HG03103 (cell line): ENCODE data around the gene MTMR1.

Source experiments
- ATAC-seq: cut with Tn5 transposase; IDR thresholded peaks from one replicate; pipeline ENCODE4 v1.9.1; 2021; ENCODE audit warnings: low read depth; ENCODE audit not compliant: unreplicated experiment

The MTMR1 gene

GRCh38 chrX:150696331-150696730 is 3.1 kb downstream of the MTMR1 start:
- ATAC-seq = no peak

GRCh38 chrX:150696866-150697265 is 3.7 kb downstream of the MTMR1 start:
- no peak for ATAC-seq

DNA sequence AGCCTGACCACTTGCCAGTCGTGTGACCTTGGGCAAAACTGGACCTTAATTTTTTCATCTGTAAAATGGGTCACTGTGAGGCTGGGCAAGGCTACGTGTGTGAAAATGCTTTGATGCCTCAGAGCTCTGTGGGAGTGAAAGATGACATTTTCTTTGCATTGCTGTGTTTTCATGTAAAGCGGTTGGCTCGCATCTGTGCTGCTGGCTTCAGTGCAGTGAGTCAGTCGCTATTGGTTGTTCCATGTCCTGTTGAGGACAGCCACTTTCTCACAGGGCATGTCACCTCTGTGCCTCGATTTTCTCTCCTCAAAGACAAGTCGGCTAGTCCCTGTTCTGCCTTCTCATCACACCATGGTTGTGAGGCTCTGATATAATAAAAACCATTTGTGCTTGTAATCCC is 4.4 kb downstream of the MTMR1 start:
- no peak for ATAC-seq

GRCh38 chrX:150698981-150699380 is 5.8 kb downstream of the MTMR1 start:
- no peak for ATAC-seq

DNA sequence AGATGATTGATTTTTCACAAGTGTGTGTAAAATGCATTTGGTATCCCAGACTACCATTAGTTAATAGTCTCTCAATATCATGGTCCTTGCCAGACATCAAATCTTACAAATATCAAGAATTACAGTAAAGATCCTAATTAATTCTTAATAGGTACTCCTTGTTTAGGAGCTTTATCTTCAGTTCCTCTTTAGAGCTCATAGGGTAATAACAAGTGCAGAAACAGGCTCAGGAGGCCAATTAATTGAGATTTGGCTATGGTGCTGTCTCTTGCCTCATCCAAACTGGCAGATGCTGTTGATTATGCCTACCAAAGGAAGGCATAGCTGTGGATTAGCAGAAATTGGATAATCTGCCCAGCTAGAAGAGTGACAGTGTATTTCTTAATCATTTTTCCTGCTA is 6.9 kb downstream of the MTMR1 start:
- no peak for ATAC-seq

DNA sequence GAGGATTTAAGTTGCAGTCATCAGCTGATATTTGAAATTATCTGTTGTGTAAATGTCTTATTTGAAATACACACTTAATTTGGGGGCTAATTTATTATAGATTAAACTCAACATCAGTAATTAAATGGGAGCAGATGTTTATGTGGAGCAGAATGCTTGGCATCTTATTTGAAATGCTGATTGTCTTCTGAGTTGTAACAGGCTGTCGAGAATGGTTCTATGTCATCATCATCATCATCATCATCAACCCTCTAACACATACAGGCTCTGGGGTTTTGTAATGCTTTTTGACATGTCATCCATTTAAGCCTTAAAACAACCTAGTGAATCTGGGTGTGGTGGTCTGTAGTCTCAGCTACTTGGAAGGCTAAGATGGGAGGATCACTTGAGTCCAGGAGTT is 8.2 kb downstream of the MTMR1 start:
- no peak for ATAC-seq

DNA sequence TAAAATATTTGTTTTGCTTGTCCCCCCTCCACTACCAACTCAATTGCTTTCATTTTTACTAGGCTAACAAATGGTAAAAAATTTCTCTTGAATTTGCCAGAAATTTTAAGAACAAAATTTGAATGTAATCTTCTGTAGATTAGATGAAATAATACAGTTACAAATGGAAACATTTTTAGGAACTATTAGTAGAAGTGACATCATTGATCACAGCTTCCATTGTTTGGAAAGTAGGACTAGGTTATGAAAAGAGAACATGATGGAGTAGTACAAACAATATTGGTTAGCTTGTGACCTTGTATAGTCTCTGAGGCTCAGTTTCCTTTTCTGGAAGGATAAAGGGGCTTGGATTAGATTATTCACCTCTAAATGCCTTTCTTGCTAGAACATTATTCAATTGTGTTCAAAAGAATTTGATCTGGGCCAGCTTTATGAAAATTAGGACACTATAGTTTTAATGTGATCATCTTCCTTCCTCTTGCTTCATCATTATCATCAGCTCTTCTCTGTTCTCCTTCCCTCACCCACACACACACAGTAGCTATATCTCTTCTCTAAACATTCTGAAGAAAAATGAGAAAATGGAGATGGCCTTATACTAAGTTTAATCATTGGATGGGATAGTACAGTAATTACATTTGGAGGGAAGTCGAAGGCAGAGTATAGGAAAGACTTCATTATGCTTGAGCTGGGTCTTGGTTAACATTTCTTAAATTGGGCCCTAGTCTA is 9.9 kb downstream of the MTMR1 start:
- ATAC-seq = no peak

GRCh38 chrX:150703695-150703974 is 10.4 kb downstream of the MTMR1 start:
- no peak for ATAC-seq

DNA sequence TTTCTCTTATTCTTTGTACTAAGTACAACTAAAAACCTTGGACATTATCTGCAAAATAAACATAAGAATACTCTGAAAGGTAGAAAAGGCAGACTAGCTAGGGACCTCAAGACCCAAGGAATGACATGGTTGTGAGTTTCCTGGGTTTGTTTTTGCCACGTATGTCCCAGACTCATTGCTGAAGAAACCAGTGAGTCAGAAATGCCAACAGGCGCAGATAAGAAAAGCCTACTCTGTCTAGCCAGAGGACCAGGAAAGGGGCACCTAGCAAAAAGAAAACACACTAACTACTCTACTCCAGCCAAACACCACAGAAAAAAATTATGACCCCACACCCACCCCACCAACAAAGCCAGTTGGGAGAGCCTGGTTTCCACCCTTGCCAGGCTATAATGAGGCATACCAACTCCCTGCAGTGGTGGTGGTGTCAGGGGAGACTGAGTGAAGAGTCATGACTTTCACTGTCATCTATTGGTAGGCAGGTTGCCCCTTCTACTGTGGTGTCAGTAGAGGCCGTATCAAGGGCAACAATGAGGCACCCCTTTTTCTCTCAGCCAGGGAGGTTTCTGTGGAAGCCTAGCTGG is 10.9 kb downstream of the MTMR1 start:
- ATAC-seq = no peak

DNA sequence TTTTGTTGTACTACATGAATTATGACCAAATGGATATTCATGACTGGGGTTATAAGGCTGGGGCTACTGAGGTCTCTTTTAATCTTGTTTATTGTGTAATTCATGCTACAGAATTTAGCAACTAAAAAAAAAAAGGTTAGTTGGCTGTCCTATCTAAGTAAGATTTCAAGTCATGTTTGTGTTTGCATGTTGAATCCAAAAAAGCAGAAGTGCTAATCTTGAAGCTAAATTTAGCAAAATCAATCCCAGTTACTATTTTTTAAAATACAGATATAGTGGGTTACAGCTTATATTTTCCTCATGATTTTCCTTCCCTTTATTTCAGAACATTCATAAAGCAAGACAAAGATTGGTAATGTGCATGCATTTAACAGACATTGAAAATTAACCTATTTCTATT is 19.4 kb downstream of the MTMR1 start:
- no peak for ATAC-seq

GRCh38 chrX:150715184-150715583 is 22.0 kb downstream of the MTMR1 start:
- no peak for ATAC-seq

DNA sequence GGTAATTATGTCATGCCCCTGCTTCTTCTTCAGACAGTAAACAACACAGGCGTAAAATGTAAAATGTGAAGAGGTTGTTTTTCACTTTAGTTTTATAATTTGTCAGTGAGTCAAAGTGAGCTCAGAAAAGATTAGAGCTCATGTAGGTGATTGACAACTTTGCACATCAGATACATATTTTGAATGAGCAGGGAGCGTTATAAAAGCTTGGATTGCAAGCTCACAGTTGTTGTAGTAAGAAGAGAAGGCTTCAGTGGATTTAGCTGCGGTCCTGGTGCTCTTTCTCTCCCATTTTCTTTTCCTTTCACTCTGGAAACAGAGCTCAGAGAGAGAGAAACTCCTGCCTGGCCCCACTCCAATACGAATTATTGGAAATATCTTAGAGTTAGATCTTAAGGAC is 26.4 kb downstream of the MTMR1 start:
- ATAC-seq = no peak

GRCh38 chrX:150729956-150730355 is 36.8 kb downstream of the MTMR1 start:
- ATAC-seq = no peak

- ATAC-seq = no peak
These were observed 37.5 kb downstream of the MTMR1 start for GRCh38 chrX:150730719-150731118.

DNA sequence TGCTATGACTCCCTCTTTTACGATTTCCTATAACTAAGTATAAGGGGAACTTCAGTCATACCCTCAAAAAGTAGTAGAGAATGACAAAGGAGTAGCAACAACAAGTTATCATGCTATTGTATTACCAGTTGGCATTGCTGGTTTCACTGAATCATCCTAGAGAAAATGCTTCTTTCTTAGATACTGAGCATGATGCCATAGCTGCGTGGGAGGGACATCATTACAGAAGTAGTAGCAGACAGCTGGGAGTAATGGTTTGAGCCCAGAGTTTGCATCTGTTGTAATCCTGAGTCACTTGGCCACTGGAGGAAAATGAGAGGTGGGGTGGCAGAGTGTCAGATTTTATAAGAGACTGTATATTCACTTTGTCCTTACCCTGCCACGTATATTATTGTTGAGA is 38.6 kb downstream of the MTMR1 start:
- ATAC-seq = no peak

- ATAC-seq = no peak
These were observed 43.3 kb downstream of the MTMR1 start for GRCh38 chrX:150736475-150736874.

DNA sequence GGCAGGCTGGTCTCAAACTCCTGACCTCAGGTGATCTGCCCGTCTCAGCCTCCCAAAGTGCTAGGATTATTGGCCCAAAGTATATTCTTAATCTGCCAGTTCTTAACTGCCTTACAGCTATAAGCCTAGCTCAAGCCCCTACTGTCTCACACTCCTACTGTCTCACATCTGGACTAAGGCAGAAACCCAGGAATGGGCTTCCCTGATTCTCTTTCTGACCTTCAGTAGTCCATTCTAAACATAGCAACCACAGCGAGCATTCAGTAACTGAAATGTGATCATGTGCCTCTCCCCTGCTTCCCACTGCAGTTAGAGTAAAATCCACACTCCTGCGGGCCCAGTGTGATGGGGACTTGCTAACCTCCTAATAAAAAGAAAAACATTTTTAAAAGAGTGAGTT is 58.9 kb downstream of the MTMR1 start:
- no peak for ATAC-seq

- no peak for ATAC-seq
These were observed 60.2 kb downstream of the MTMR1 start for GRCh38 chrX:150753357-150753756.

DNA sequence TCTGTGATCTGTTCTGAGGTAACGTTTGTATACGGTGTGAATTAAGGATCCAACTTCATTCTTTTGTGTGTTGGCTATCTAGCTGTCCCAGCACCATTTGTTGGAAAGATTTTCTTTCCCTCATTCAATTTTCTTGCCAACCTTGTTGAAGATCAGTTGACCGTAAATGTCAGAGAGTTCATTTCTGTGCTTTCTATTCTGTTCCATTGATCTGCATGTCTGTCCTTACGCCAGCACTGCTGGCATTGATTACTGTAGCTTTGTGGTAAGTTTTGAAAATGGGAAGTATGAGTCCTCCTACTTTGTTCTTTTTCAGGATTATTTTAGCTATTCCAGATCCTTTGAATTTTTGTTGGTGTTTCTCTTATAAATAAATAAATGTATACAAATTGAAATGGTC is 60.8 kb downstream of the MTMR1 start:
- ATAC-seq = no peak

GRCh38 chrX:150757371-150757770 is 64.2 kb downstream of the MTMR1 start:
- no peak for ATAC-seq

DNA sequence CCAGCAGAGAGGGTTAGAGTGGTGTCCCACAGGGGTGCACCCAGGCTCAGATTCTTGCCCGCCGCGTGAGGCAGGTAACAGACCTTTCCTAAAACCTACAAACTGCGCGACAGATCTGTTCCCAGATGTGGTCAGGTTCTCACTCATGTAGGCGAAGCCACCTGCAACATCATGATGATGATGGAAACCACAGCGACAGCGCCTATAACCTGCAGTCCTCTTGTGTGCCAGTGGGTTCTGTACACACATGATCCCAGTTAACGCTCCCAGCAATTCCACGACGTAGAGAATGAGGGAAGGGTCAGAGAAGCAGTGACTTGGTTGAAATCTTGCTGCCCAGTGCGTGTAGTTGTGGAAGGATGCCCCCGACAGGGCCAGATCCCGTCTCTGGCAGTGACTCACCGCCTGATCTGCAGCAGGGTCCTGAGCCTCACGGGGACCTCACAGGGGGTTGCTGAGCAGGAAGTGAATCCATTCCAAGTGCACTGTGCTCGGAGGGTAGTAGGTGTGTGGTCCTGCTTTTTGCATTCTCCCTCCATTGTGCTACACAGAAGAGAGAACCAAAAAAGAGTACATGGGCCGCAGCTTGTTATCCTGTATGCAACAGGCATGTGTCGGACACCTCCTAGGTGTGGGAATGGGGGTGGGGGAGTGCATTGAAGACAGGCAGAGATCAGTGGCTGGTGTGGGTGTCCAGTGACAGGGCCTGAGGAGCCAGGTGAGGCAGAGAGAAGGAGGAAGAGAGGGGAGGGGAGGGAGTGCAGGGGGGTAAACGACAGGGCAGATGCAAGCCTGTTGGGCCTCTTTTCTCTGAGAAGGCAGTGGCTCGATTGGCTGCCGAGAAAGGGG is 66.6 kb downstream of the MTMR1 start:
- no peak for ATAC-seq
